Fibroblast of skin of right biceps (primary cell): ENCODE results near the gene FBXO41.
"Not testable (repeated sequence)": the region's sequence is repeated elsewhere in the genome, so short reads cannot be mapped to it uniquely, and the experiment has no call there.

Experiments used
- DNase-seq: peaks from one replicate; pipeline ENCODE4 v3.0.0-alpha.2; 2013

FBXO41 gene

DNA sequence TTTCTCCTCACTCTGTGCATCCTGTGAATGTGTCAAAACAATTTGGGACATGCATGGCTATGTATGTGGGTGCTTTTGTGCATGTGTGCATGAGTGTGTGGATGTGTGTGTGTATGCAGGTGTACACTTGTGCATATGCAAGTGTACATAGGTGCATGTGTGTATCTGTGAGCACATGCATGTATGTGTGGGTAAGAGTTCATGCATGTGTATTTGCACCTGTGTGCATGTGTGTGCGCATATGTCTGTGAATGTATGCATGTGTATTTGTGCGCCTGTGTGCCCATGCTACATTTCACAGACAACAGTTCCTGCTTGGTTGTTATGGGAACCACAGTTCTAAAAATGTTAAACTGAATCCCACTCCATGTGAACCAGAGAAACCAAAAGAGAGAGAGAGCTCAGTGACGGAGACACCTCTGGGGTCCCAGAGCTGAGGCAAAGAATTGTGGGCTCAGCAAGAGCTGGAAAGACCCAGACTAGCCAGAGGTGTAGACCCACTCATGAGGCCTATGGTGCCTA, 1.9 kb upstream of the FBXO41 start:
- no peak for DNase-seq

- DNase-seq: no peak
Measured at GRCh38 chr2:73285159-73285739, 971 bp upstream of the FBXO41 start.

DNA sequence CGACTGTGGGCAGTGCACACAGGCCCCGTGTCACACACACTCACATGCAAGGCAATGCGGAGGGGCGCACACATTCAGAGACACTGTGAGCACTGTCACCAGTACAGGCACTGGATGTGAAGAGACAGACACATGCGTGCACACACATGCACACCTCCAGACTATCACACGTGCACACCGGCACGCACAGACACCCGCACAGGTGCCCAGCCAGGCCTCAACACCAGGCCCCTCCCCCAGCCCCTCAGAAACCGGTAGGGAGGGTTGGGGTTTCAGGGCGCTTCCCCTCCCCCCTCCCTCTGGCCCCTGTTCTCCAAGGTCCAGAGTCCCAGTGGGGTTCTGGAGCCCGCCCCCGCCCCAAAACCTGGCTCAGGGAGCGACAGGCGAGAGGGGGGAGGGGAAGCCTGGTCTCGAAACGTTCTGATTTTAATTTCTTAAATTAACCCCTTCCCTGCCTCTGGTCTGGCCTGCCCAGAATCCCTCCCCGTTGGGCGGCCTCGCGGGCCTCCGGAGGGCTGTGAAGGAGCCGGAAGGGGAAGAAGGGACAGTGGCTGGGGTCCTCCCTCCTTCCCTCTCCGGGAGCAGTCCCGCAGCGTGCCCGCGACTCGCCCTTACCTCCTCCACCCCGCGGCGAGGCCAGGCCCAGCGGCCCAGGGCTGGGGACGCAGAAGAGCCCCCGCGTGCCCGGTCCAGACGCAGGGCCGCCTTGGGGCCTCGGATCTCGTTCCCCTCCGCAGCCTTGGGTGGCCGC, 558 bp downstream of the FBXO41 start:
- no peak for DNase-seq

- no peak for DNase-seq
Measured at GRCh38 chr2:73282924-73283544, 1.2 kb downstream of the FBXO41 start.

- no peak for DNase-seq
Measured at GRCh38 chr2:73281244-73281643, 3.0 kb downstream of the FBXO41 start.

DNA sequence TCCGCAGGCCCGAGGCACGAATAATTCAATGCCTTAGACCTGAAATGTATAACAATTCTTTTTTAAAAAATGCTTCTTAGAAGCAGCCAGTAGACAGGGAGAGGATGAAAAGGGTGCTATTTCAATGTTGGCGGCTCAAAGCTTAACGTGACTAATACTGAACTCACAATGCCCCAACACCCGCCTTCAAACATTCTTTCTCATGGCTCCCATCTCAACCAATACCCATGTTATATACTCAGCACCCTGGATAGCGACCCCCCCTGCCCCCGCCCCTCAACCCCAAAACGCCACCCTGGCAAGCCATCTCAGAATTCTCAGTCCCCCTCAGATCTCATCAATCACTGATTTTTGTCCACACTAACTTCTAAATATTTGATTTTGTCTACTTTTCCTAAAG, 4.4 kb downstream of the FBXO41 start:
- no peak for DNase-seq

DNA sequence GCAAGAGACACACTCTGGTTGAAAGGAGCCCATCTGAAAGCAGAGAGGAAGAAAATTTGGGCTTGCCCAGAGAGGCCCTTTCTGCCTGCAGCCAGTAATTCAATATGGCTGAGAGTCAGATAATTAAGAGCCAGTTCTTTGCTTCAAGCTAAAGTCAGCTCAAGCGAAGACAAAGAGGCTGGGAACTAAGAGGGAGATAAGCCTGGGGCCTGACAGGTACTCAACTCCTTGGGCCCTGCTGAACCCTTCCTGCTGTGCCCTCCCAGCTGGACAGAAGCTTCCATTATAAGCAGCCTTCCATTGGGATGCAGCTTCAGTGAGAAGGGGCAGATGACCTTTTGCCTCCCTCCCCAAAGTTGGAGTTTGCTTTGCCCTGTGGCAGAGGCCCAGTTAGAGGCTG, 12.0 kb downstream of the FBXO41 start:
- no peak for DNase-seq

DNA sequence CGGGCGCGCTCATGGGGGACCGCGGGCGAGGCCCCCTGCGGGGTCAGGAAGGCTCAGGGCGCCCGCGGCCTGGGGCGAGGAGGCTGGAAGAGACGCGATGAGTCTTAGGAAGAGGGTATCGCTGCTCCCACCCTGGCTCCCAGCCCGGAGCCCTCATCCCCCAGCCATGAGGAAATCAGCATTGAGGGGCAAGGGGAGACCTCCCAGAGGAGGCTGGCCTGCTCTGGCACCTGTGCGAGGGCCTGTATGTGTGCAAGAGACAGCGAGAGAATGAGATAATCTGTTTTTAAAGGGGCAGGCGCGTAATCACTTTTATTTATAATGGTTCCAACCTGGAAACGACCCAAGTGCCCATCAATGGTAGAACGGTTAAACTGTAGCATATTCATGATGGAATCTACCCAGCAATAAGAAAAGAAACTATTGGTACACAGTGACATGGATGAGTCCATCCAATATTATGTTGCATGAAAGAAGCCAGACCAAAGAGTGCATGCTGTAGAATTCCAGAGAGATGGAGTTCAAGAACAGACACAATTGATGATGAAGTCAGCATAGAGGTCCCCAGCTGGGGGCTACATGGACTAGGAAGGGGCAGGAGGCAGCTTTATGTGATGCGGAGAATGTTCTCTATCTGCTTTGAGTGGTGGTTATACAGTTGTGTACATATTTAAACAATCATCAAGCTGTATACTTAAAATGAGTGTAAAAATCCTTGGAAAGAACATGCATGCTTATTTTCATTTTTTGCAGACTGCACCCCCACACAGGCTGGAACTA, 14.4 kb downstream of the FBXO41 start:
- no peak for DNase-seq

- DNase-seq: peak; percentile 25
Measured at GRCh38 chr2:73268830-73269685, 15.2 kb downstream of the FBXO41 start.

DNA sequence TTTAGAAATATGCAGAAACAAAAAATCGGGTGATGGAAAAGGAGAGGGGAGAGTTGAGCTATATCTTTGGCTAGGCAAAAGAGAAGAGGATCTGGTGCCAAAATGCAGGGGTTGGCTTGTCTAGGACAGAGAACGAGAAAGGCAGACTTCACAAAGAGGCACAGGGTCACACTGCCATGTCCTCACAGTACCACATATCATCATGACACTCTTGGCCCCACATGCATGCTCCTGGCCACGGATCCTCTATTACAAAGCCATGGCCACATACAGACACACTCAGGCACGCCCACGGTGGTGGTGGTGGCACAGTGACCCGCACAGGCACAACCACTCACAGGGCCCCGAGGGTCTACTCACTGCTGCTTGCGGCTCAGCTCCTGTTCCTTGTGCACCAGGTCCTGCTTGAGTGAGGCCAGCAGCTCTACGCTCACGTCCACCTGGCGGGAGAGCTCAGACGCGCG, 15.9 kb downstream of the FBXO41 start:
- DNase-seq: no peak

GRCh38 chr2:73267008-73267407, 17.3 kb downstream of the FBXO41 start:
- no peak for DNase-seq

- peak; percentile 12 for DNase-seq
Measured at GRCh38 chr2:73266061-73266901, 18.0 kb downstream of the FBXO41 start.

- no peak for DNase-seq
Measured at GRCh38 chr2:73265298-73266060, 18.8 kb downstream of the FBXO41 start.

GRCh38 chr2:73264783-73265182, 19.5 kb downstream of the FBXO41 start:
- no peak for DNase-seq

DNA sequence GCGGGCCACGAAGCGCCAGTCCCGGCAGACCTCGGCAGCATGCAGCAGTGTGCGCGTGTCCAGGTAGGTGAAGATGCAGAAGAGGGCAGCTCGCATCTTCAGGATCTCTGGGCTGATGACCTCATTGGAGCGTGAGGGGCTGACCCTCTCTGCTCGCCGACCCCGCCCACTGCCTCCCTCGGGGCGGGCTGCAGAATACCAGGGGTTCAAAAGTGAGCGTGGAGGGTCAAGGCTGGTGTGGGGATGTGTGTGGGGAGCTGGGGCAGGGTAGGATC, 20.0 kb downstream of the FBXO41 start:
- DNase-seq: no peak

- no peak for DNase-seq
Measured at GRCh38 chr2:73263540-73264331, 20.5 kb downstream of the FBXO41 start.

GRCh38 chr2:73262691-73263429, 21.4 kb downstream of the FBXO41 start:
- not testable (repeated sequence) for DNase-seq

DNA sequence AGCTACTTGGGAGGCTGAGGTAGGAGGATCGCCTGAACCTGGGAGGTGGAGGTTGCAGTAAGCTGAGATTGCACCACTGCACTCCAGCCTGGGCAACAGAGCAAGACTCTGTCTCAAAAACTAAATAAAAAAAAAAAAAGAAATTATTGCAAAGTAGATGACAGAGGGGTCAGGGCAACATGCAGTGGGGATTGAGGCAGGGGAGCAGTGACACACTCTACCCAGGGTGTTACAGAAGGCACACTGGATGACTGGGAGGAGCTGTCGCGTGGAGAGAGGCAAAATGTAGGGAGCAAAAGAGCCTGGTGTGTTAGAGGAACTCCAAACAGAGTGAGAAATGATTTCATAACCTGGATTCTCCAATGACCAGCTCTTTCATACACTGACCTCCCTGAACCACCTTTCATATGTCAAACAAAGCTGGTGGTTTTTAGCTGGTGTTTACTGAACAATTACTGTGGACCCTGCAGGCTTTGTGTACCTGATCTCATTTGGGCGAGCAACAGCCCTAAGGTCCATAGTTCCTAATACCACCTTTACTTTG, 22.1 kb downstream of the FBXO41 start:
- DNase-seq: no peak
